ENCODE results near the gene RWDD1.
"Not testable (repeated sequence)": the region's sequence is repeated elsewhere in the genome, so short reads cannot be mapped to it uniquely, and the experiment has no call there.

The RWDD1 gene

GRCh38 chr6:116577486-116577885 lies 6.2 kb downstream of the RWDD1 start:
- Histone ChIP-seq H3K36me3 (ENCODE audit: control insufficient read depth in 1 of 2, insufficient read depth in 2 of 2, low read length in 2 of 2) (peaks cover 0 to 12% of the 10 kb centered on the region in 2 donors), H3K4me1 (ENCODE audit: control insufficient read depth in 1 of 2, insufficient read depth in 2 of 2, low read length in 2 of 2) (peaks cover 7 to 24% of the 10 kb centered on the region in 2 donors), H3K27ac (ENCODE audit: low read length) (no peak overlapping the region), H3K27me3 (ENCODE audit: low read depth, low read length) (no peaks in the 10 kb centered on the region), H3K9me3 (ENCODE audit: control insufficient read depth in 1 of 2, low read length in 2 of 2) (no peaks in the 10 kb centered on the region), H3K4me3 (ENCODE audit: low read depth in 1 of 2, low read length in 2 of 2) (no peak overlapping the region)

GRCh38 chr6:116578335-116578734 lies 7.0 kb downstream of the RWDD1 start:
- Histone ChIP-seq H3K4me3 (ENCODE audit: low read depth in 1 of 2, low read length in 2 of 2) (no peak overlapping the region), H3K4me1 (ENCODE audit: control insufficient read depth in 1 of 2, insufficient read depth in 2 of 2, low read length in 2 of 2) (peaks cover 0 to 15% of the 10 kb centered on the region in 2 donors), H3K36me3 (ENCODE audit: control insufficient read depth in 1 of 2, insufficient read depth in 2 of 2, low read length in 2 of 2) (peaks cover 4 to 12% of the 10 kb centered on the region in 2 donors), H3K27ac (ENCODE audit: low read length) (no peak overlapping the region), H3K27me3 (ENCODE audit: low read depth, low read length) (no peaks in the 10 kb centered on the region), H3K9me3 (ENCODE audit: control insufficient read depth in 1 of 2, low read length in 2 of 2) (no peaks in the 10 kb centered on the region)

DNA sequence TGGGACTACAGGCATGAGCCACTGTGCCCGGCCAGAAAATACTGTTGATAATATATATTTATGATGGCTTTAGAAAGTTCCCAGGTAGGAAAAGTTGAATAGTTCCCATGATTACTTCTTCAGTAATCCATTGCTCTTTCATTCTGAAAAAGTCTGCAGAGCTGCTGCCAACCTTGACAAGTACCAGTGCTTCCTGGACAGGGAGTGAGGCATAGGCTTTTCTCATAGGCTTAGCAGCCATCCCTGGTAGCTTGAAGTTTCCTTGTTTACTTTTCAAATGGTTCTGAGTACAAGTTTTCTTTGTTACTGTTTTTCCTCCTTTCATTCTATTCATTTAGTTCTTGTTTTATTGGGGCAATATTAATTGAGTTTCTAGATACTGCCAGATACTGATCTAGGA lies 7.8 kb downstream of the RWDD1 start:
- Histone ChIP-seq H3K27me3 (ENCODE audit: low read depth, low read length) (no peaks in the 10 kb centered on the region), H3K4me1 (ENCODE audit: control insufficient read depth in 1 of 2, insufficient read depth in 2 of 2, low read length in 2 of 2) (peaks cover 0 to 7% of the 10 kb centered on the region in 2 donors), H3K27ac (ENCODE audit: low read length) (no peak overlapping the region), H3K9me3 (ENCODE audit: control insufficient read depth in 1 of 2, low read length in 2 of 2) (no peaks in the 10 kb centered on the region), H3K36me3 (ENCODE audit: control insufficient read depth in 1 of 2, insufficient read depth in 2 of 2, low read length in 2 of 2) (peaks cover 11 to 13% of the 10 kb centered on the region in 2 donors), H3K4me3 (ENCODE audit: low read depth in 1 of 2, low read length in 2 of 2) (no peak overlapping the region)

GRCh38 chr6:116580198-116580597 lies 8.9 kb downstream of the RWDD1 start:
- Histone ChIP-seq H3K9me3 (ENCODE audit: control insufficient read depth in 1 of 2, low read length in 2 of 2) (no peaks in the 10 kb centered on the region), H3K4me1 (ENCODE audit: control insufficient read depth in 1 of 2, insufficient read depth in 2 of 2, low read length in 2 of 2) (peaks cover 0 to 6% of the 10 kb centered on the region in 2 donors), H3K27ac (ENCODE audit: low read length) (no peak overlapping the region), H3K27me3 (ENCODE audit: low read depth, low read length) (no peaks in the 10 kb centered on the region), H3K36me3 (ENCODE audit: control insufficient read depth in 1 of 2, insufficient read depth in 2 of 2, low read length in 2 of 2) (peaks cover 20 to 21% of the 10 kb centered on the region in 2 donors), H3K4me3 (ENCODE audit: low read depth in 1 of 2, low read length in 2 of 2) (no peak overlapping the region)

- peaks cover 52 to 55% of the 10 kb centered on the region in 2 donors for H3K36me3 ChIP-seq (ENCODE audit: control insufficient read depth in 1 of 2, insufficient read depth in 2 of 2, low read length in 2 of 2)
- H3K9me3 ChIP-seq (ENCODE audit: control insufficient read depth in 1 of 2, low read length in 2 of 2), result no peaks in the 10 kb centered on the region
- H3K4me1 ChIP-seq (ENCODE audit: control insufficient read depth in 1 of 2, insufficient read depth in 2 of 2, low read length in 2 of 2), result no peaks in the 10 kb centered on the region
- H3K27ac ChIP-seq (ENCODE audit: low read length), result no peak overlapping the region
- H3K27me3 ChIP-seq (ENCODE audit: low read depth, low read length), result no peaks in the 10 kb centered on the region
- H3K4me3 ChIP-seq (ENCODE audit: low read depth in 1 of 2, low read length in 2 of 2), result no peak overlapping the region
These were observed 15.0 kb downstream of the RWDD1 start for GRCh38 chr6:116586276-116586675.

- Histone ChIP-seq H3K36me3 (ENCODE audit: control insufficient read depth in 1 of 2, insufficient read depth in 2 of 2, low read length in 2 of 2) (peaks cover 57 to 59% of the 10 kb centered on the region in 2 donors), H3K4me1 (ENCODE audit: control insufficient read depth in 1 of 2, insufficient read depth in 2 of 2, low read length in 2 of 2) (no peaks in the 10 kb centered on the region), H3K27me3 (ENCODE audit: low read depth, low read length) (no peaks in the 10 kb centered on the region), H3K4me3 (ENCODE audit: low read depth in 1 of 2, low read length in 2 of 2) (no peak overlapping the region), H3K9me3 (ENCODE audit: control insufficient read depth in 1 of 2, low read length in 2 of 2) (no peaks in the 10 kb centered on the region), H3K27ac (ENCODE audit: low read length) (no peak overlapping the region)
These were observed 15.4 kb downstream of the RWDD1 start for GRCh38 chr6:116586738-116587137.

DNA sequence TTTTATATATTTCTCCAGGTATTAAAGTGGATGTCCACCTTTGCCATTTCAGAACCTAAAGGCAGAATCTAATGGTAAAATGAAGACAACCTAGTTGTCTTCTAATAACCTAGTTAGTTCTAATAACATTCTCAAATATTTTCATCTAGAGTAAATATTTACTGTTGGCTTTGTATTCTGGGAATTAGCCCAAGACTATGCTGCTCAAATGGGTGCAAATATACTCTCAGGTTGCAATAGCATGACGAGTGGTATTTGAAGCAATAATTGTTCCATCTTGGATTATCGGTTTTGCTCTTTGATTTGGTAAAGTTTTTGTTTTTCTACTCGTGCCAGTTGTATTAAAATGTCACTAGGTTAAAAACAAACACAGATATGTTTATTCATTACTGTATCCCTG lies 23.9 kb downstream of the RWDD1 start:
- Histone ChIP-seq H3K36me3 (ENCODE audit: control insufficient read depth in 1 of 2, insufficient read depth in 2 of 2, low read length in 2 of 2) (peaks cover 32 to 56% of the 10 kb centered on the region in 2 donors), H3K4me3 (ENCODE audit: low read depth in 1 of 2, low read length in 2 of 2) (no peak overlapping the region), H3K27ac (ENCODE audit: low read length) (no peak overlapping the region), H3K4me1 (ENCODE audit: control insufficient read depth in 1 of 2, insufficient read depth in 2 of 2, low read length in 2 of 2) (no peaks in the 10 kb centered on the region), H3K9me3 (ENCODE audit: control insufficient read depth in 1 of 2, low read length in 2 of 2) (no peaks in the 10 kb centered on the region), H3K27me3 (ENCODE audit: low read depth, low read length) (no peaks in the 10 kb centered on the region)

- H3K27ac ChIP-seq (ENCODE audit: low read length), result no peak overlapping the region
- H3K36me3 ChIP-seq (ENCODE audit: control insufficient read depth in 1 of 2, insufficient read depth in 2 of 2, low read length in 2 of 2), result peaks cover 17 to 42% of the 10 kb centered on the region in 2 donors
- H3K9me3 ChIP-seq (ENCODE audit: control insufficient read depth in 1 of 2, low read length in 2 of 2), result no peaks in the 10 kb centered on the region
- no peak overlapping the region for H3K4me3 ChIP-seq (ENCODE audit: low read depth in 1 of 2, low read length in 2 of 2)
- no peaks in the 10 kb centered on the region for H3K27me3 ChIP-seq (ENCODE audit: low read depth, low read length)
- H3K4me1 ChIP-seq (ENCODE audit: control insufficient read depth in 1 of 2, insufficient read depth in 2 of 2, low read length in 2 of 2), result no peaks in the 10 kb centered on the region
These were observed 25.5 kb downstream of the RWDD1 start for GRCh38 chr6:116596815-116597214.

DNA sequence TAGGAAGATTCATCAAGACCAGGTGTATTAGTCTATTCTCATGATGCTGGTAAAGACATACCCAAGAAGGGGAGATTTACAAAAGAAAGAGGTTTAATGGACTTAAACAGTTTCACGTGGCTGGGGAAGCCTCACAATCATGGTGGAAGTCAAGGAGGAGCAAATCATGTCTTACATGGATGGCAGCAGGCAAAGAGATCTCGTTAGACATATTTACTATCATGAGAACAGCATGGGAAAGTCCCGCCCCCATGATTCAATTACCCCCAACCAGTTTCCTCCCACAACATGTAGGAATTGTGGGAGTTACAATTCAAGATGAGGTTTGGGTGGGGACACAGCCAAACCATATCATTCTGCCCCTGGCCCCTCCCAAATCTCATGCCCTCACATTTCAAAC lies 32.6 kb downstream of the RWDD1 start:
- H3K9me3 ChIP-seq (ENCODE audit: control insufficient read depth in 1 of 2, low read length in 2 of 2); H3K27me3 ChIP-seq (ENCODE audit: low read depth, low read length); H3K27ac ChIP-seq (ENCODE audit: low read length); H3K4me1 ChIP-seq (ENCODE audit: control insufficient read depth in 1 of 2, insufficient read depth in 2 of 2, low read length in 2 of 2); H3K4me3 ChIP-seq (ENCODE audit: low read depth in 1 of 2, low read length in 2 of 2): not testable (repeated sequence)
- H3K36me3 ChIP-seq (ENCODE audit: control insufficient read depth in 1 of 2, insufficient read depth in 2 of 2, low read length in 2 of 2), result peaks cover 0 to 18% of the 10 kb centered on the region in 2 donors

GRCh38 chr6:116604868-116605267 lies 33.6 kb downstream of the RWDD1 start:
- not testable (repeated sequence) for H3K27ac ChIP-seq (ENCODE audit: low read length); H3K4me3 ChIP-seq (ENCODE audit: low read depth in 1 of 2, low read length in 2 of 2); H3K27me3 ChIP-seq (ENCODE audit: low read depth, low read length); H3K9me3 ChIP-seq (ENCODE audit: control insufficient read depth in 1 of 2, low read length in 2 of 2); H3K4me1 ChIP-seq (ENCODE audit: control insufficient read depth in 1 of 2, insufficient read depth in 2 of 2, low read length in 2 of 2)
- peaks cover 0 to 18% of the 10 kb centered on the region in 2 donors for H3K36me3 ChIP-seq (ENCODE audit: control insufficient read depth in 1 of 2, insufficient read depth in 2 of 2, low read length in 2 of 2)

GRCh38 chr6:116605935-116606334 lies 34.6 kb downstream of the RWDD1 start:
- H3K4me1 ChIP-seq (ENCODE audit: control insufficient read depth in 1 of 2, insufficient read depth in 2 of 2, low read length in 2 of 2), result no peaks in the 10 kb centered on the region
- H3K36me3 ChIP-seq (ENCODE audit: control insufficient read depth in 1 of 2, insufficient read depth in 2 of 2, low read length in 2 of 2), result peaks cover 0 to 18% of the 10 kb centered on the region in 2 donors
- H3K4me3 ChIP-seq (ENCODE audit: low read depth in 1 of 2, low read length in 2 of 2), result no peak overlapping the region
- no peak overlapping the region for H3K27ac ChIP-seq (ENCODE audit: low read length)
- H3K27me3 ChIP-seq (ENCODE audit: low read depth, low read length), result no peaks in the 10 kb centered on the region
- no peaks in the 10 kb centered on the region for H3K9me3 ChIP-seq (ENCODE audit: control insufficient read depth in 1 of 2, low read length in 2 of 2)

DNA sequence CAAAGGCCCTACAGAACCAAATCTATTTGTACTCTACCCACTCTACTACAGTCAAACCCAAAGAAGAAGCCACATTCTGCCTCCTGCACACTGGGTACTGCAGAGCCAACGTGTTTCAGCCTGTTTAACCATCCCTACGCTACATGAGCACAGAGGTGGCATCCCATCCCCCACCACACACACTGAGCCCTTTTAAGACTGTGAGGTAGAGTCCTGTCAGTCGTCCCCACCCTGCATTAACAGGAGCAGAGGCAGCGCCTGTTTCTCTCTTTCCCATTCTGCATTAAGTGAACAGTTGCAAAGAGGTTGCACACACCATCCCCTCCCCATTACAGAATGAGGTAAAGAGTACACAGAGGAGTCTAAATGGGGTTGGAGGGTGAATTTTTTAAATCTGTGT lies 39.8 kb downstream of the RWDD1 start:
- peaks cover 0 to 4% of the 10 kb centered on the region in 2 donors for H3K4me1 ChIP-seq (ENCODE audit: control insufficient read depth in 1 of 2, insufficient read depth in 2 of 2, low read length in 2 of 2)
- no peak overlapping the region for H3K4me3 ChIP-seq (ENCODE audit: low read depth in 1 of 2, low read length in 2 of 2)
- H3K36me3 ChIP-seq (ENCODE audit: control insufficient read depth in 1 of 2, insufficient read depth in 2 of 2, low read length in 2 of 2), result peaks cover 0 to 7% of the 10 kb centered on the region in 2 donors
- no peak overlapping the region for H3K27ac ChIP-seq (ENCODE audit: low read length)
- no peaks in the 10 kb centered on the region for H3K9me3 ChIP-seq (ENCODE audit: control insufficient read depth in 1 of 2, low read length in 2 of 2)
- H3K27me3 ChIP-seq (ENCODE audit: low read depth, low read length), result no peaks in the 10 kb centered on the region

All from muscle layer of duodenum (tissue), 2 donors.